HG03520 (cell line): ENCODE data around the gene CPLANE1.
"Not testable (repeated sequence)": the region's sequence is repeated elsewhere in the genome, so short reads cannot be mapped to it uniquely, and the experiment has no call there.

Experiments used
- ATAC-seq: cut with Tn5 transposase; IDR thresholded peaks from one replicate; pipeline ENCODE4 v1.9.1; 2021; ENCODE audit warnings: mild to moderate bottlenecking, moderate library complexity; ENCODE audit not compliant: unreplicated experiment

The CPLANE1 gene

GRCh38 chr5:37121465-37121864 is 127.7 kb downstream of the CPLANE1 start:
- ATAC-seq, result no peak

GRCh38 chr5:37121027-37121426 is 128.1 kb downstream of the CPLANE1 start:
- no peak for ATAC-seq

- no peak for ATAC-seq
These were observed 128.9 kb downstream of the CPLANE1 start for GRCh38 chr5:37120270-37120669.

DNA sequence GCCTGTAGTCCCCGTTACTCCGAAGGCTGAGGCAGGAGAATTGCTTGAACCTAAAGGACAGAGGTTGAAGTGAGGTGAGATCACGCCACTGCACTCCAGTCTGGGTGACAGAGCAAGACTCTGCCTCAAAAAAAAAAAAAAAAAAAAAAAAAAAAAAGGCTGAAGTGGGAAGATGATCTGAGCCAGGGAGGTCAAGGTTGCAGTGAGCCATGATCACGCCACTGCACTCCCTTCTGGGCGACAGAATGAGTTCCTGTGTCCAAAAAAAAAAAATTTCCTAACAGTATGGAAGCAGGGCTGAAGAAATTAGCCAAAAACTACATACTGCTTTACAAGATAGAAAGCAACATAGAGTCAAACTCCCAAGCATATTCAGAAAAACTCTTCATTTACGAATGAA is 132.8 kb downstream of the CPLANE1 start:
- no peak for ATAC-seq

DNA sequence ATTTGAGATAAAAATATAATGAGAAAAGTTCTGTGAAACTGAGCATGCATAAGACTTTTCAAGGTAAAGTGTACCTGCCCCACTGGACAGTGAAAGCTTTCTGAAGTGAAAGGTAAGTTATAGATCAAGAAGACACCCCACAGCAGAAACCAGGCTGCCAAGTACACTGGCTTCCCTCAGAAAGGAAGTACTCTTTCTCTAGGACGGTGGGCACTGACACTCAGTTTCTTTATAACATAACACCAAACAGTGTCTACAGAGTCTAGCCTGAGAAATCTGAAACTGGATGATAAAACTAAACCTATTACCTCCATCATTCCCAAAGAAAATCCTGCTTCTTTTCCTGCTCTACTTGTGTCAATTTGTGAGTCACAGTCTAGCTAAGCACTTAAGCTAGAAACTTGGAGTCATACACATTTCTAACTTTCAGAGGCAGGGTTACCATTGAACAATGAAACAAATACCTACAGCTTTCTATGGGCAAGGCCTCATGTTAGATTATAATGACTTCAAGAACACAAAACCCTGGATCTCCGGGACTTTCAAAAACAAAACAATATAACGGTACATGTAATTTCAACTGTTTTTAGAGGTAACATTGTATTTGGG is 136.7 kb downstream of the CPLANE1 start:
- peak; percentile 29 for ATAC-seq

DNA sequence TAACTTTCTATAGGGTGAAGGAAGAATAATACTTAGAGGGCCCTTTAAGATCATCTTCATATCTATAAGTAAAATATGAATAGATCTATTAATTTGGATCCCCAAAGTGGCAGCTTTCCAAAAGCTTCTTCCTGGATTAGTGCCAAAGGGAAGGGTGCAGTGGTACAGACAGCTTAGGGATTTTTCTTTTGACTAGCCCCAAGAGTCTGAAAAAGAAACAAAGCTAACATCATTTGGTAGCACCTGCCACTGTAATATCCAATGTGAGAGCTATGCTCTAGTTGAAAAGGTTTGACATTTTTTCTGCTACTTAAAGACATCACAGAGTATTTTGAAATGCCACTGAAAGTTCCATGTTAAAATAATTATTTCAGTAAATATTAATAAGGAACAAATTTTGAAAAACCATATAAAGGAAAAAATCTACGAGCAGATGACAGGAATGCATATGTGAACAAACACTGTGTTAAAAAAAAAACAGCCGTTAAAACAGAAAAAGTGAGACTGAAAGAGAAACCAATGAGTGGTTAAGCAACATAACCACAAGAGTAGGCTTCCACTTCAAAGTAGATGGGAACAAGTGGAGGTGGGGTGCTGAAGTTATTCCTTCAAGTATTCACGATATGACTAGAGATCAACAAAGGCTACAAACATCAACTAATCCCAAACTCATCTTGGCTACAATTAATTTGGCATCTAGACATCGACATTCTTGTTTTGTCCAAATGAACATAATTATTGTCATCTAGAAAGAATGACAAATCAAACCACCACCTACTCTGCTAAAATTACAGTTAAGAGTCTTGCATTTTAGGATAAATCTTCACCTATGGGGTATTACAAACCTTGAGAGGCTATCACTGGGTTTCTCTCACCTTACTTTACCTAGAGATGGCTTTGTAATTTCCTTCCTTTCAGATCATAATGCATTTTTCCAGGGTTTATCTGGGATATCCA is 137.5 kb downstream of the CPLANE1 start:
- ATAC-seq, result peak; percentile 86

DNA sequence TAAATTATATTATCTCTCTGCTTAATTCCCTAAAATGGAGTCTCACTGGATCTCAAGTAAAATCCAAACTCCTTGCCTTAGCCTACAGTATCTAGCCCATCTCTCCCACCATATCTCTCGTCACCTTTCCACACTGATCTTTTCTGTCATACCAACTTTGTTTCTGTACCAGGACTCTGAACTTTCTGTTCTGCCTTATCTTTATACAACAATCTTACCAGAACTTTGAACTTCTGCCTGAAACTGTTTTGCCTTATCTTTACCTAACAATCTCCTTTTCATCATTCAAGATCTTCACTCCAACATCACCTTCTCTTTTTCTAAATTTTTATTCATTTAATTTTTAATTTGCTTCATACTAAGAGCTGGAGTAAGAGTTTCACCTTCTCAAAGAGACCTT is 139.0 kb downstream of the CPLANE1 start:
- ATAC-seq, result no peak

- no peak for ATAC-seq
These were observed 139.8 kb downstream of the CPLANE1 start for GRCh38 chr5:37109338-37109737.

- ATAC-seq, result no peak
These were observed 145.9 kb downstream of the CPLANE1 start for GRCh38 chr5:37103302-37103701.

DNA sequence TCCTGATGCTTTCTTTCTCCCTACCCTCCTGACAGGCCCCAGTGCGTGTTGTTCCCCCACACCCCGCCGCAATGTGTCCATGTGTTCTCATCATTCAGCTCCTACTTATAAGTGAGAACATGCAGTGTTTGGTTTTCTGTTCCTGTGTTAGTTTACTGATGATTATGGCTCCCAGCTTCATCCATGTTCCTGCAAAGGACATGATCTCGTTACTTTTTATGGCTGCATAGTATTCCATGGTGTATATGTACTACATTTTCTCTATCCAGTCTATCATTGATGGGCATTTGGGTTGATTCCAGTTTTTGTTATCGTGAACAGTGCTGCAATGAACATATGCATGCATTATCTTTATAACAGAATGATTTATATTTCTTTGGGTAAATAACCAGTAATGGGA is 149.9 kb downstream of the CPLANE1 start:
- ATAC-seq, result not testable (repeated sequence)

DNA sequence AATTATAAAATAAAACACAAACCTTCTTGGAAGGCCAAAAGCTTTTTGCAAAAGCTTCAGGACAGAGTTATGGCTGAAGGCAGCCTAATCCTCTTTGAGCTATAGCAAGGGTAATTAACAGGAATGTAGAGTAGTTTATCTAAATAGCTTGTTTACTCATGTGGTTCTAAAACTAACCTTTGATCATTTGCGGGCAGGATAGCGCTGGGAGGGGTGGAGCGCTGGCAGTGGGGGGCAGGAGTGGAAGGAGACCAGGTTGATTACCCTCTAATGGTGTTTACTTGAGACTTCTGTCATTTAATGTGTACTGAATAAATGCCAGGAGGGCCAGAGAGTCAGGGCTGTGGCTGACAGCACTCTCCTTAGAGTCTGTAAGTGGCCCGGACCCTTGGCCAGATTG is 155.4 kb downstream of the CPLANE1 start:
- ATAC-seq, result not testable (repeated sequence)

DNA sequence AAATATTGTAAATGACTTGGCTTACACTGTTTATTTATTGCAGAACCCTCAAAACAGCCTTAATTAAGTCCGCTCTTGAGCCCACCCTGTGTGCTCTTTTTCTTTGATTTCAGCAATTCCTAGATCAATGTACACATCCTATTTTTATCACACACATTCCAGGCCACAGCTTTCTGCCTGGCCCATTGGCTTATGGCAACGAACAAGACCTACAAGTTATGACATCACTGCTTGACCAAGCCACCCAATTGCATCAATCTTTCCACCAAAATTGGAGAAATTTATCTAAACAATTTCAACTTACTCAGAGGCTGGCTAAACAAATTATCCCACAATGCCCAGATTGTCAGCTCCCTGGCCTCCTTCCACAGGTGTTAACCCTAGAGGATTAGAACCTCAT is 158.4 kb downstream of the CPLANE1 start:
- ATAC-seq, result no peak

- ATAC-seq, result no peak
These were observed 159.0 kb downstream of the CPLANE1 start for GRCh38 chr5:37090123-37090726.

- no peak for ATAC-seq
These were observed 161.2 kb downstream of the CPLANE1 start for GRCh38 chr5:37088009-37088408.

- no peak for ATAC-seq
These were observed 162.6 kb downstream of the CPLANE1 start for GRCh38 chr5:37086466-37087173.

- ATAC-seq, result not testable (repeated sequence)
These were observed 163.2 kb downstream of the CPLANE1 start for GRCh38 chr5:37086026-37086425.

DNA sequence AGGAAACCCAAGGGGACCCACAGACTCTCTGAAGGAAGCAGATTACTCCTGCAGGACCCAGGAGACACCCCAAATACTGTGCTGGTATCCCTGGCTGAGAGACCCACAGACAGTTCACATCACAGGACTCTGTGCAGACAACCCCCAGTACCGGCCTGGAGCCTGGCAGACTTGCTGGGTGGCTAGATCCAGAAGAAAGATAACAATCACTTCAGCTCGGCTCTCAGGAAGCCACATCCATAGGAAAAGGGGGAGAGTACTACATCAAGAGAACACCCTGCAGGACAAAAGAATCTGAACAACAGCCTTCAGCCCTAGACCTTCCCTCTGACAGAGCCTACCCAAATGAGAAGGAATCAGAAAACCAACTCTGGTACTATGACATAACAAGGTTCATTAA is 166.2 kb downstream of the CPLANE1 start:
- ATAC-seq, result not testable (repeated sequence)

GRCh38 chr5:37080697-37081096 is 168.5 kb downstream of the CPLANE1 start:
- ATAC-seq, result no peak

DNA sequence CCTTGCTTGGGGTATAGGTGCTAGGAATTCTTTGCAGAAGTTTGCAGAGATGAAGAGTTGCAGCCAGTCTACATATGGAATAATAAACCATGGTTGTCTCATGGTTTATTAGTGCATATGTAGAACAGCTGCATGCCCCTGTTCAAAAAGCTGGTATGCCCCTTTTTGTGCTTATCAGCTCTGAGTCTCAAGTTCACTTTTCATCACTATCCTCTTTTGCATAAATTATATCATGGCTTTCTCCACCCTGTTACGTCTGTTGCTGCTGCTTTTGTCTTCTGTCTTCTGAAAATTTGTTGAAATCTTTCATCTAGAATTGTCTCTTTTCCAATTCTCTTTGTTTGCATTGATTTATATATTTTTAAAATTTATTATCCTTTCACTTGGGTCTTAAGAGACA is 172.0 kb downstream of the CPLANE1 start:
- ATAC-seq, result no peak

DNA sequence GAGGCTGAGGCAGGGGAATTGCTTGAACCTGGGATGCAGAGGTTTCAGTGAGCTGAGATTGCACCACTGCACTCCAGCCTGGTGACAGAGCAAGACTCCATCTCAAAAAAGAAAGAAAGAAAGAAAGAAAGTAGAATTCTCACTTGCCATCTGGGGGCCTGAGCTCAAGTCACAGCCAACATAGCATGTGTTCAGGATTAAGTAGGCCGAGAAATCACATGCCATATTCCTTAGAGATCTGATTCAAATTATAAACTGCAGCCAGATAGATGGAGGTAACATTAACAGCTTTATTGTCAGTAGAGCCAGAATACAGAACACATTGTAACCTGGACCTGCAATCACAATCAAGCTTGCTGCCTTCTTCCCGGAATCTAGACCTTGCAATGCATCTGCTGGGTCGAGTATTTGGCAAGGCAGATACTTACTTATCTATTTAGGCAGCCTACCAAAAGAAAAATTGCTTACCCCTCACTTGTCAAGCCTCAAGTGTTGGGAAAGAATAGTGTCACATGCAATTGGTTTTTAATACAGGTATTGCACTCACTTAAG is 173.7 kb downstream of the CPLANE1 start:
- no peak for ATAC-seq
